Ectodermal cell (in vitro differentiated cells): Measurements from ENCODE around the gene EEPD1.
A peak's percentile ranks its signal among the peaks of the same experiment; 100 is the strongest.
"Not testable (repeated sequence)": the region's sequence is repeated elsewhere in the genome, so short reads cannot be mapped to it uniquely, and the experiment has no call there.

Experiments
- H3K27ac ChIP-seq: 2 replicates; pipeline ENCODE4 v1.7.0; 2013; ENCODE audit warnings: mild to moderate bottlenecking, low read depth, low read length; ENCODE audit not compliant: insufficient read depth, poor library complexity, severe bottlenecking
- H3K27me3 ChIP-seq: 2 replicates; pipeline ENCODE4 v1.7.0; 2013; ENCODE audit warnings: mild to moderate bottlenecking, low read length; ENCODE audit not compliant: insufficient read depth, control insufficient read depth, poor library complexity, severe bottlenecking
- H3K36me3 ChIP-seq: one replicate; pipeline ENCODE4 v1.7.0; 2013; ENCODE audit warnings: low read length; ENCODE audit not compliant: control insufficient read depth, insufficient read depth
- H3K4me1 ChIP-seq: one replicate; pipeline ENCODE4 v1.7.0; 2013; ENCODE audit warnings: low read length; ENCODE audit not compliant: control insufficient read depth, insufficient read depth
- H3K4me3 ChIP-seq: 2 replicates; pipeline ENCODE4 v1.7.0; 2013; ENCODE audit warnings: low read depth, low read length, control low read depth; ENCODE audit not compliant: insufficient read depth
- H3K9me3 ChIP-seq: 2 replicates; pipeline ENCODE4 v1.7.0; 2013; ENCODE audit warnings: mild to moderate bottlenecking, low read length, moderate library complexity; ENCODE audit not compliant: control insufficient read depth
- WGBS, 2 experiments: methylation state at CpG; one replicate each; pipeline ENCODE4 v1.1.7; 2013; ENCODE audit warnings: missing lambda C conversion rate in 2 of 2; 5-methylcytosine and 5-hydroxymethylcytosine counted together

Gene EEPD1

GRCh38 chr7:36144189-36144588 lies 8.9 kb upstream of the EEPD1 start:
- no peaks in the 10 kb centered on the region for H3K27me3 ChIP-seq
- H3K4me1 ChIP-seq: no peaks in the 10 kb centered on the region
- no peak overlapping the region for H3K4me3 ChIP-seq
- no peaks in the 10 kb centered on the region for H3K36me3 ChIP-seq
- H3K9me3 ChIP-seq: no peaks in the 10 kb centered on the region
- H3K27ac ChIP-seq: no peak overlapping the region

- H3K27me3 ChIP-seq: no peaks in the 10 kb centered on the region
- H3K4me3 ChIP-seq: no peak overlapping the region
- H3K9me3 ChIP-seq: no peaks in the 10 kb centered on the region
- H3K4me1 ChIP-seq: no peaks in the 10 kb centered on the region
- WGBS, 2 experiments: 100% methylated on average over 1 of the region's 1 CpG
- no peaks in the 10 kb centered on the region for H3K36me3 ChIP-seq
- no peak overlapping the region for H3K27ac ChIP-seq
Measured at GRCh38 chr7:36145686-36146085, 7.4 kb upstream of the EEPD1 start.

GRCh38 chr7:36147361-36147760 lies 5.7 kb upstream of the EEPD1 start:
- Histone ChIP-seq H3K36me3 (no peaks in the 10 kb centered on the region), H3K27me3 (no peaks in the 10 kb centered on the region), H3K4me3 (no peak overlapping the region), H3K27ac (no peak overlapping the region), H3K4me1 (no peaks in the 10 kb centered on the region), H3K9me3 (no peaks in the 10 kb centered on the region)
- 84 to 93% methylated on average over 4 of the region's 4 CpGs for WGBS, 2 experiments

- H3K27ac ChIP-seq: no peak overlapping the region
- H3K27me3 ChIP-seq: peaks cover 4% of the 10 kb centered on the region
- no peaks in the 10 kb centered on the region for H3K36me3 ChIP-seq
- no peaks in the 10 kb centered on the region for H3K4me1 ChIP-seq
- H3K9me3 ChIP-seq: no peaks in the 10 kb centered on the region
- WGBS, 2 experiments: 95 to 97% methylated on average over 4 of the region's 4 CpGs
- H3K4me3 ChIP-seq: no peak overlapping the region
Measured at GRCh38 chr7:36148422-36149065, 4.5 kb upstream of the EEPD1 start.

- no CpG with 5 or more reads among the region's 2 CpGs for WGBS, 2 experiments
- not testable (repeated sequence) for H3K36me3 ChIP-seq, H3K4me3 ChIP-seq, H3K9me3 ChIP-seq, H3K4me1 ChIP-seq, H3K27ac ChIP-seq
- H3K27me3 ChIP-seq: peaks cover 11% of the 10 kb centered on the region
Measured at GRCh38 chr7:36149240-36149639, 3.8 kb upstream of the EEPD1 start.

- Histone ChIP-seq H3K9me3 (no peaks in the 10 kb centered on the region), H3K4me3 (no peak overlapping the region), H3K27me3 (peaks cover 16% of the 10 kb centered on the region), H3K4me1 (no peaks in the 10 kb centered on the region), H3K36me3 (no peaks in the 10 kb centered on the region), H3K27ac (no peak overlapping the region)
- WGBS, 2 experiments: 78 to 80% methylated on average over 7 of the region's 8 CpGs
Measured at GRCh38 chr7:36149694-36150452, 3.2 kb upstream of the EEPD1 start.

GRCh38 chr7:36151921-36152755 lies 916 bp upstream of the EEPD1 start:
- WGBS, 2 experiments: 45 to 46% methylated on average over 30 of the region's 30 CpGs
- Histone ChIP-seq H3K9me3 (no peaks in the 10 kb centered on the region), H3K4me1 (no peaks in the 10 kb centered on the region), H3K36me3 (no peaks in the 10 kb centered on the region), H3K27me3 (peaks cover 20% of the 10 kb centered on the region), H3K27ac (peak overlapping the region; percentile 57), H3K4me3 (peak overlapping the region; percentile 60)

- Histone ChIP-seq H3K27ac (no peak overlapping the region), H3K4me3 (peak overlapping the region; percentile 60), H3K36me3 (no peaks in the 10 kb centered on the region), H3K27me3 (peaks cover 20% of the 10 kb centered on the region), H3K4me1 (no peaks in the 10 kb centered on the region), H3K9me3 (no peaks in the 10 kb centered on the region)
- WGBS, 2 experiments: 16% methylated on average over 32 of the region's 32 CpGs
Measured at GRCh38 chr7:36153571-36154097, 580 bp downstream of the EEPD1 start.

GRCh38 chr7:36154255-36155212 lies 1.5 kb downstream of the EEPD1 start:
- Histone ChIP-seq H3K9me3 (no peaks in the 10 kb centered on the region), H3K4me1 (no peaks in the 10 kb centered on the region), H3K27me3 (peaks cover 20% of the 10 kb centered on the region), H3K36me3 (no peaks in the 10 kb centered on the region), H3K4me3 (no peak overlapping the region), H3K27ac (no peak overlapping the region)
- 94 to 95% methylated on average over 44 of the region's 44 CpGs for WGBS, 2 experiments
